IMR-90 (cell line): ENCODE data around the gene ACOX2. TPM values are rescaled to one million over a fixed set of nuclear protein-coding genes. Genes with fewer than 3 reads are reported as not detected.

Source experiments
- ATAC-seq: fragments of 200-7000 bp; cut with Tn5 transposase; 2 replicates; pipeline ENCODE4 v1.9.1; 2020; ENCODE audit warnings: low read depth, mild to moderate bottlenecking, moderate library complexity
- BruUV-seq: library from RNA; stranded (reverse); fragments of 400-500 nt; replicated peaks from 2 replicates; lab custom pipeline; 2021; lab: Mats Ljungman, UMichigan
- CTCF ChIA-PET: fragments of 300-600 bp; formaldehyde crosslinking; extraction: SDS; loops from one replicate; lab custom pipeline; 2021; ENCODE audit warnings: antibody characterized with exemption; lab: Yijun Ruan, JAX
- POLR2A ChIA-PET: fragments of 300-600 bp; sonication (Branson Sonifier 250); formaldehyde crosslinking; loops from one replicate; lab custom pipeline; 2022; ENCODE audit warnings: antibody characterized with exemption; ENCODE audit not compliant: unreplicated experiment; lab: Charles Lee
- DNase-seq: peaks from one replicate; pipeline ENCODE4 v3.0.0; 2013
- H2AFZ ChIP-seq: replicated peaks from 2 replicates; pipeline ENCODE3; 2013; ENCODE audit warnings: low read length, mild to moderate bottlenecking; ENCODE audit not compliant: poor library complexity
- H2AK5ac ChIP-seq: 2 replicates; pipeline ENCODE4 v1.6.1; 2013; ENCODE audit warnings: low read depth, low read length, inconsistent platforms
- H2AK9ac ChIP-seq: replicated peaks from 2 replicates; pipeline ENCODE3; 2013; ENCODE audit warnings: mild to moderate bottlenecking, low read depth, low read length, moderate library complexity; ENCODE audit not compliant: poor library complexity
- H2BK120ac ChIP-seq: 2 replicates; pipeline ENCODE4 v1.6.1; 2013; ENCODE audit warnings: low read depth, low read length, inconsistent platforms
- H2BK15ac ChIP-seq: 3 replicates; pipeline ENCODE4 v1.6.1; 2013; ENCODE audit warnings: low read depth, low read length, inconsistent platforms
- H2BK20ac ChIP-seq: 2 replicates; pipeline ENCODE4 v1.6.1; 2013; ENCODE audit warnings: low read depth, mild to moderate bottlenecking, inconsistent platforms, low read length, moderate library complexity
- H2BK5ac ChIP-seq: 2 replicates; pipeline ENCODE4 v1.6.1; 2013; ENCODE audit warnings: mild to moderate bottlenecking, low read depth, low read length, inconsistent platforms; ENCODE audit not compliant: poor library complexity, severe bottlenecking
- H3K14ac ChIP-seq: replicated peaks from 2 replicates; pipeline ENCODE4 v1.6.1; 2013; ENCODE audit warnings: low read depth, low read length, inconsistent platforms
- H3K18ac ChIP-seq: 2 replicates; pipeline ENCODE4 v1.6.1; 2013; ENCODE audit warnings: low read depth, low read length, control low read depth
- H3K23ac ChIP-seq: 2 replicates; pipeline ENCODE4 v1.6.1; 2013; ENCODE audit warnings: low read depth, low read length, inconsistent platforms
- H3K27ac ChIP-seq: 2 replicates; pipeline ENCODE4 v1.5.1; 2013; ENCODE audit warnings: mild to moderate bottlenecking, control low read depth, low read length; ENCODE audit not compliant: insufficient read depth
- H3K27me3 ChIP-seq: 2 replicates; pipeline ENCODE4 v1.6.1; 2013; ENCODE audit warnings: low read length; ENCODE audit not compliant: control insufficient read depth, insufficient read depth
- H3K36me3 ChIP-seq: 2 replicates; pipeline ENCODE4 v1.6.1; 2013; ENCODE audit warnings: low read length, mixed read lengths; ENCODE audit not compliant: control insufficient read depth, insufficient read depth
- H3K4ac ChIP-seq: 2 replicates; pipeline ENCODE4 v1.6.1; 2013; ENCODE audit warnings: low read depth, low read length, inconsistent platforms
- H3K4me1 ChIP-seq: 2 replicates; pipeline ENCODE4 v1.6.1; 2013; ENCODE audit warnings: low read length, mixed read lengths; ENCODE audit not compliant: control insufficient read depth, insufficient read depth
- H3K4me2 ChIP-seq: 2 replicates; pipeline ENCODE4 v1.6.1; 2013; ENCODE audit warnings: low read depth, mild to moderate bottlenecking, control low read depth, low read length, moderate library complexity
- H3K4me3 ChIP-seq: 2 replicates; pipeline ENCODE4 v1.5.1; 2013; ENCODE audit warnings: low read depth, mild to moderate bottlenecking, control low read depth, low read length, moderate library complexity; ENCODE audit not compliant: insufficient read depth
- H3K56ac ChIP-seq: 2 replicates; pipeline ENCODE4 v1.6.1; 2013; ENCODE audit warnings: low read length, inconsistent platforms; ENCODE audit not compliant: insufficient read depth; ENCODE audit errors: extremely low read depth
- H3K79me1 ChIP-seq, 2 experiments: 2 replicates each; pipeline ENCODE4 v1.6.1; 2013; ENCODE audit warnings: low read length in 2 of 2, inconsistent platforms in 1 of 2, low read depth in 1 of 2
- H3K9ac ChIP-seq: 2 replicates; pipeline ENCODE4 v1.6.1; 2013; ENCODE audit warnings: low read depth, low read length, control low read depth
- H3K9me1 ChIP-seq: 2 replicates; pipeline ENCODE4 v1.6.1; 2013; ENCODE audit warnings: low read length, inconsistent platforms; ENCODE audit not compliant: insufficient read depth
- H3K9me3 ChIP-seq: 2 replicates; pipeline ENCODE4 v1.6.1; 2013; ENCODE audit warnings: low read length; ENCODE audit not compliant: control insufficient read depth, insufficient read depth
- H4K20me1 ChIP-seq: 2 replicates; pipeline ENCODE4 v1.6.1; 2013; ENCODE audit warnings: low read length, inconsistent platforms; ENCODE audit not compliant: insufficient read depth
- H4K5ac ChIP-seq: 2 replicates; pipeline ENCODE4 v1.6.1; 2013; ENCODE audit warnings: mild to moderate bottlenecking, low read depth, low read length, control low read depth
- H4K8ac ChIP-seq, 2 experiments: 2 replicates each; pipeline ENCODE4 v1.6.1; 2013; ENCODE audit warnings: low read depth in 2 of 2, low read length in 2 of 2, control low read depth in 1 of 2, inconsistent platforms in 1 of 2
- H4K91ac ChIP-seq: 2 replicates; pipeline ENCODE4 v1.6.1; 2013; ENCODE audit warnings: low read depth, low read length, inconsistent platforms; ENCODE audit not compliant: insufficient read depth
- CEBPB ChIP-seq: IDR thresholded peaks from 2 replicates; pipeline ENCODE4 v1.6.1; 2012; ENCODE audit warnings: low read depth, low read length, improper control_type of control experiment
- CHD1 ChIP-seq: IDR thresholded peaks from 2 replicates; pipeline ENCODE4 v1.6.1; 2012; ENCODE audit warnings: low read depth, low read length, improper control_type of control experiment
- FOS ChIP-seq: fragments of 150-350 bp; IDR thresholded peaks from 2 replicates; pipeline ENCODE4 v1.6.1; 2016; ENCODE audit warnings: low read depth, low read length
- MAFK ChIP-seq: IDR thresholded peaks from 2 replicates; pipeline ENCODE4 v1.6.1; 2012; ENCODE audit warnings: low read depth, low read length, improper control_type of control experiment
- MAZ ChIP-seq: IDR thresholded peaks from 2 replicates; pipeline ENCODE4 v1.6.1; 2012; ENCODE audit warnings: low read depth, mild to moderate bottlenecking, low read length, improper control_type of control experiment, moderate library complexity, borderline replicate concordance
- NFE2L2 ChIP-seq: fragments of 150-350 bp; IDR thresholded peaks from 2 replicates; pipeline ENCODE4 v1.6.1; 2016; ENCODE audit warnings: low read depth, mild to moderate bottlenecking, low read length
- POLR2A ChIP-seq: IDR thresholded peaks from 2 replicates; pipeline ENCODE4 v1.6.1; 2012; ENCODE audit warnings: mild to moderate bottlenecking, low read depth, low read length
- RCOR1 ChIP-seq: IDR thresholded peaks from 2 replicates; pipeline ENCODE4 v1.6.1; 2012; ENCODE audit warnings: mild to moderate bottlenecking, low read length, improper control_type of control experiment; ENCODE audit not compliant: insufficient replicate concordance
- WGBS, 2 experiments: methylation state at CpG; one replicate each; pipeline versions ENCODE4 v1.1.5 to v1.1.7; 2013; ENCODE audit warnings: missing lambda C conversion rate in 2 of 2; ENCODE audit not compliant: insufficient read length in 1 of 2; ENCODE audit errors: extremely low coverage in 2 of 2; 5-methylcytosine and 5-hydroxymethylcytosine counted together
- dilution Hi-C: fragments of 300-500 bp; cut with HindIII; formaldehyde crosslinking; loops from one replicate; pipeline ENCODE4 v1.14.3; 2018; ENCODE audit warnings: low sequenced_read_pairs; ENCODE audit not compliant: unreplicated experiment
- in situ Hi-C: fragments of 300-500 bp; cut with MboI; formaldehyde crosslinking; loops from 3 replicates; pipeline ENCODE4 v1.14.3; 2019; ENCODE audit warnings: low sequenced_read_pairs, inconsistent platforms, mixed read lengths
- intact Hi-C: fragments of 100-400 bp; cut with micrococcal nuclease; formaldehyde crosslinking; loops from 2 replicates; pipeline ENCODE4 v1.10.0; 2022
- polyA plus RNA-seq, 3 experiments: library from polyadenylated mRNA; depleted of rRNA; stranded (reverse); fragments of >200 nt; gene quantifications; 2 replicates each; pipeline ENCODE4 v1.2.3, GENCODE V29; 2012; ENCODE audit warnings: low replicate concordance in 1 of 3
- total RNA-seq: library from RNA; depleted of rRNA; stranded (reverse); fragments of >200 nt; gene quantifications from 2 replicates; pipeline ENCODE4 v1.2.3, GENCODE V29; 2012
- TF ChIP-seq, protein P1 (sequence below): fragments of 150-350 bp; IDR thresholded peaks from 2 replicates; pipeline ENCODE4 v1.6.1; 2016; ENCODE audit warnings: low read depth, mild to moderate bottlenecking, low read length, moderate library complexity, borderline replicate concordance
- TF ChIP-seq, protein P2 (sequence below): conservative IDR thresholded peaks from 2 replicates; pipeline ENCODE4 v1.5.1; 2012; ENCODE audit warnings: mild to moderate bottlenecking, low read depth, low read length, improper control_type of control experiment

Gene ACOX2
- total and polyA plus RNA-seq, 2 of the 4 experiments (the other 2 are of a cell fraction), result 15.6 to 32.9 TPM

DNA sequence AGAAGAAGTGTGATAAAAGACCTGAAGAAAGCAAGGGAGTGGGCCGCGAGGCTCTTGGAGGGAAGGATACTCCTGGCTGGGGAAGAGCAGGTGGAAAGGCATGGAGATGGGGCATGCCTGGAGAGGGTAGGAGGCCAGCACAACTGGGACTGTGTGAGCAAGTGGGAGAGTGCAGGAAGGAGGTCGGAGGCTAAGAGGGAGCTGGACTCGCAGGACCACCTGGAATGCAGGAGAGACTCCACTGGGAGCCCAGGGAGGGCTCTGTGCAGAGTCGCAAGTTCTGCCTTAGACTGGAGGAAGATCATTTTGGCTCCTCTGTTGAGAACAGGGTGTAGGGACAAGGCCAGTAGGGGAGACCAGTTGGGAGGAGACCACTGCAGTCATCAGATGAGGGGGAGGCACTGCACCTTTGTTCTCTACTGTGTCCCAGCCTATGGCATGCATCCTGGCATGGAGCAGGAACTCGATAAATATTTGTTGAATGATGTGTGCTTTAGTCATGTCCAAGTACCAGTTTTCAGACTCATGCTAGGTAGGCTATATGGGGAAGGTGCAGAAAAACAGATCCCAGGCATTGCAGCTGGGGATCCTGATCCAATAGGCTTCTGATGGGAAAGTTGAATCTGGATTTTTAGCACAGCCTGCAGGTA, 26.5 kb upstream of the ACOX2 start (continued):
- no peak for TF ChIP-seq FOS

DNA sequence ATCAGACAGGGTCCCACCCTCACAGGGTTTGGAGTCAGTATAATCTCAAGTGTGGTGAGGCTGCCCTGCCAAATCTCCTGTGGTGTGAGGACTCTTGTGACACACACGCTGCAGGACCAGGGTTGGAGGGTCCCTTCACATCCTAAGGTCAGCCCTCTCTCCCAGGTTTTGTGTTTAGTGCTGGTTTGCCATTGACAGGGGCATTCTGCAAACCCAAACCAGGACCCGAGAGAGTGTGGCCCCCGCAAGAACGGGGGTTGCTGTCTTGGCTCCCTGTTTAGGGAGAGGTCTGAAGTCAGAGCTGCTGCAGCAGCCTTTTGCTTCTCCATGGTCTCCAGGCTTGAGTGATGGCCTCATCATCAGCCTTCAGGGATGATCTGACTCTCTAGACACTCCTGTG, 25.5 kb upstream of the ACOX2 start:
- Histone ChIP-seq H4K91ac (peak overlapping the region; percentile 75), H4K8ac (peak overlapping the region in 1 of 2 experiments; percentile 40; a peak in 1 of 4 replicates), H3K9me1 (peaks cover 14% of the 10 kb centered on the region), H2AFZ (peak overlapping the region; percentile 40), H3K9ac (no peak overlapping the region), H3K4me1 (peaks cover 4% of the 10 kb centered on the region; the same call in 1 of the 2 replicates), H3K27ac (no peak overlapping the region), H2BK5ac (no peak overlapping the region), H3K23ac (no peak overlapping the region), H3K9me3 (no peaks in the 10 kb centered on the region), H3K18ac (no peak overlapping the region), H3K14ac (no peak overlapping the region), H4K5ac (no peak overlapping the region), H3K79me1 (no peaks in the 10 kb centered on the region), H3K4me3 (no peak overlapping the region), H4K20me1 (no peaks in the 10 kb centered on the region), H2AK9ac (peak overlapping the region; percentile 46), H2BK20ac (peak overlapping the region; percentile 79), H2BK15ac (peak overlapping the region; percentile 72; the same call in 1 of the 3 replicates), H3K4ac (peak overlapping the region; percentile 65), H3K4me2 (no peak overlapping the region), H3K56ac (no peak overlapping the region), H3K36me3 (no peaks in the 10 kb centered on the region), H2BK120ac (peak overlapping the region; percentile 82), H2AK5ac (peak overlapping the region; percentile 65), H3K27me3 (no peaks in the 10 kb centered on the region)
- ChIA-PET CTCF (no interaction called here), POLR2A (no interaction called here)
- no TSS peak for BruUV-seq
- ATAC-seq, result no peak
- intact Hi-C loops (loop anchor here (5.0 to 10.0 kb wide), 3 partner anchors 260 to 1072 kb away; no protein-coding TSS in a partner anchor), in situ Hi-C loops (loop anchor here (5.0 to 25.0 kb wide), 2 partner anchors 65 to 425 kb away; no protein-coding TSS in a partner anchor), dilution Hi-C loops (no loop called here)
- WGBS, 2 experiments, result no CpG with 5 or more reads among the region's 4 CpGs
- DNase-seq, result no peak
- TF ChIP-seq MAFK (no peak), NFE2L2 (no peak), MAZ (no peak), RCOR1 (no peak), CEBPB (no peak), CHD1 (no peak), POLR2A (no peak)
- TF ChIP-seq, protein P1, sequence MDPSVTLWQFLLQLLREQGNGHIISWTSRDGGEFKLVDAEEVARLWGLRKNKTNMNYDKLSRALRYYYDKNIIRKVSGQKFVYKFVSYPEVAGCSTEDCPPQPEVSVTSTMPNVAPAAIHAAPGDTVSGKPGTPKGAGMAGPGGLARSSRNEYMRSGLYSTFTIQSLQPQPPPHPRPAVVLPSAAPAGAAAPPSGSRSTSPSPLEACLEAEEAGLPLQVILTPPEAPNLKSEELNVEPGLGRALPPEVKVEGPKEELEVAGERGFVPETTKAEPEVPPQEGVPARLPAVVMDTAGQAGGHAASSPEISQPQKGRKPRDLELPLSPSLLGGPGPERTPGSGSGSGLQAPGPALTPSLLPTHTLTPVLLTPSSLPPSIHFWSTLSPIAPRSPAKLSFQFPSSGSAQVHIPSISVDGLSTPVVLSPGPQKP, result no peak
- TF ChIP-seq, protein P2, sequence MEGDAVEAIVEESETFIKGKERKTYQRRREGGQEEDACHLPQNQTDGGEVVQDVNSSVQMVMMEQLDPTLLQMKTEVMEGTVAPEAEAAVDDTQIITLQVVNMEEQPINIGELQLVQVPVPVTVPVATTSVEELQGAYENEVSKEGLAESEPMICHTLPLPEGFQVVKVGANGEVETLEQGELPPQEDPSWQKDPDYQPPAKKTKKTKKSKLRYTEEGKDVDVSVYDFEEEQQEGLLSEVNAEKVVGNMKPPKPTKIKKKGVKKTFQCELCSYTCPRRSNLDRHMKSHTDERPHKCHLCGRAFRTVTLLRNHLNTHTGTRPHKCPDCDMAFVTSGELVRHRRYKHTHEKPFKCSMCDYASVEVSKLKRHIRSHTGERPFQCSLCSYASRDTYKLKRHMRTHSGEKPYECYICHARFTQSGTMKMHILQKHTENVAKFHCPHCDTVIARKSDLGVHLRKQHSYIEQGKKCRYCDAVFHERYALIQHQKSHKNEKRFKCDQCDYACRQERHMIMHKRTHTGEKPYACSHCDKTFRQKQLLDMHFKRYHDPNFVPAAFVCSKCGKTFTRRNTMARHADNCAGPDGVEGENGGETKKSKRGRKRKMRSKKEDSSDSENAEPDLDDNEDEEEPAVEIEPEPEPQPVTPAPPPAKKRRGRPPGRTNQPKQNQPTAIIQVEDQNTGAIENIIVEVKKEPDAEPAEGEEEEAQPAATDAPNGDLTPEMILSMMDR, result no peak
